Middle frontal gyrus (tissue), 1 donor: ENCODE data around the gene SEPTIN12.

Experiments
- DNase-seq: peaks from one replicate; pipeline ENCODE4 v3.0.0-alpha.2; 2015; ENCODE audit warnings: low spot score; ENCODE audit errors: extremely low spot score

SEPTIN12 gene, protein sequence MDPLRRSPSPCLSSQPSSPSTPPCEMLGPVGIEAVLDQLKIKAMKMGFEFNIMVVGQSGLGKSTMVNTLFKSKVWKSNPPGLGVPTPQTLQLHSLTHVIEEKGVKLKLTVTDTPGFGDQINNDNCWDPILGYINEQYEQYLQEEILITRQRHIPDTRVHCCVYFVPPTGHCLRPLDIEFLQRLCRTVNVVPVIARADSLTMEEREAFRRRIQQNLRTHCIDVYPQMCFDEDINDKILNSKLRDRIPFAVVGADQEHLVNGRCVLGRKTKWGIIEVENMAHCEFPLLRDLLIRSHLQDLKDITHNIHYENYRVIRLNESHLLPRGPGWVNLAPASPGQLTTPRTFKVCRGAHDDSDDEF

DNA sequence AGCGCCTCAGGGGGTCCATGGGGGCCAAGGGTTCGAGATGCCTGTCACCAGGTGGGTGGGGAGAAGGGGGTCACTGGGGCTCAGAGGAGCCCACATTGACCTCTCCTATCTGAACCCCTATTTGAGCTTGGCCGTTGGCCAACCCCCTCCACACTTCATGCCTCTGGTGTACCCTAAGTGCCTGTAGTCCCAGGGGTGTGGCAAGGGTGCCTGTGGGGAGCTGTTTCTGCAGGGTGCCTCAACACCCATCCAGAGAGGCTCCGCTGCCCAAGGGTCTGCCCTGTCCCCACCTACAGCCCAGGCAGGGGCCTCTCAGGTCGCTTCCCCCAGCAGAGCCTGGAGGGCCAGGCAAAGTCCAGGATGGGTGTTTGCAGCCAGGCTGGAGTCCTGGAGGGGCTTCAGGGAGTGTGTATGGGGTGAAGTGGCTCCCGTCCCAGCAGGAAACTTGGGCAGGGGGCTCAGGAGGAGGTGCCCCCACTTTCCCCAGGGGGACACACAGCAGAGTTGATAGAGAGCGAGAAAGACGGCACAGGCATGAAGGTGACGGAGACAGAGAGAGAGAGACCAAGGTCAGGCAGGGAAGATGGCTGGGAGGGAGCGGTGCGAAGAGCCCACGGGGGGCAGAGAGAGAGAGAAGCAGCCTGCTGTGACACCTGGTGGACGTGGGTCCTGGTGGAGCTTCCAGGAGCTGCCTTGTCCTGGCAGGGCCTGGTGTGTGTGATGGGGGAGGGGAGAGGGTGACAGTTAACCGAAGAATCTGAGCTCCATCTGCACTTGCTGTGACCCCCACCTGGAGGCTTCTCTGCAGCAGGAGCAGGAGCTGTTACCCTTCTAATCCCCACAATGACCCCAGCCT is at the start of gene SEPTIN12:
Gene SEPTIN12, minus strand, starts transcription at position 719 of the 856 bp plus-strand sequence. Its CDS starts 700 bp downstream, at position 19.
- DNase-seq: no peak

DNA sequence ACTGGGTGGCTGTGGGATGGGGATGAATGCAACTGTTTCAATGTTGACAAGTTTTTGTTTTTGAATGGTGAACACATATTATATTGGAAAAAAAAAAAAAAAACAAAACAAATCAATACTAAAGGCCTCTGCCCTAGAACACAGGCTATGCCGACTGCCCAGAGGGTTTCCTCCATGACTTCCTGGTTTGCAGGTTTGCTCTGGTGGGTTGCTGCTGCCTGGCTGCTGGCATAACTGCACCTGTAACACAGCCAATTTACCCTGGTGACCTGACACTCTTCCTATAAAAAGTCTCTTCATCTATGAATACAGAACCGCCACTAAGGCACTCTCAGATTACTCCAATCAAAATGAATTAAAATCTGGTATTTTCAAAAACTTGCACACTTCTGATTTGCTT is 48.6 kb upstream of the SEPTIN12 start:
- no peak for DNase-seq

DNA sequence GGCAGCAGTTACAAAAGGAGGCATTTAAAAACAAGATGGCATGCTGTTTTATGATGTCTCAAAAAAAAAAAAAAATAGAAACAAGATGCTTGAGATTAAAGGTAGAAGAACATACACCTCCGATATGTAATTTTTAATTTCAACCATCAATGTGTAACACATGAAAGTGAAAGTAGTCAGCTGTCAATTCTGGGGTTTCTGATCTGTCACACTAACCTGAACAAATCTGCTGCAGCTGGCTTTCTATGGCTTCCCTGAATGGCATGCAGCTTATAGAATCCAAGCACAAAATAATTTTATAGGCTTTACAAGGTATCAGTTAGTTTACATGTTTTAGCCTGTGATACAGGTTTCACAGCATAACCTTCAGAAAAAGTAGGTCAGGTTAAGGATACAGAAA is 45.4 kb upstream of the SEPTIN12 start:
- DNase-seq: no peak

DNA sequence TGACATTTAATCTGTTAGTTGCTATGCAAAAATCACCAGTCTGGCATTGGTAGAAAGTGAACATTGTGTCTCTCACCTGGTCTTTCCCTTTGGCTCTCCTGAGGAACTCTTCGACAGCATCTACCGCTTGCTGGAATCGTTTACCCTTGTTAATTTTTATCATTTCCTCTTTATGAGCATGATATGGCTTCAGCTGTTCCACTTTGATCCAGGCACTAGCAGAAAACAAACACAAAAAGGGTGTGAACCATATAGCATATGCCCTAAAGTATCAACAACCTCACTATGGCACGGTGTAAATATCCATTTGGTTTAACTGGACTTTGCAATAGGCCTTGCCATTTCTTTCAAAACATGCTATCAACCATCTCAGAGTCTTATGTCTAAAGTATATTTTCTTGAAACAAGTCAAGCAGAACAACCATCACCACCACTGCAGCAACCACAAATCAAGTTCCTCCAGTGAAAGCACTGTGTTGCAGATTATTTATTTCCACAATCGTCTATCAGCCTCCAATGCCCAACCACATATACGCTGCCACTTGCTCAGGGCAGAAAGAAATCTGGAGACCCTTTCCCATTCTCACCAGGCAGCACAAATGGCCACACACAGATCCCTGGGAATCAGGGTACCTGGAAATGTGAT is 44.7 kb upstream of the SEPTIN12 start:
- no peak for DNase-seq

DNA sequence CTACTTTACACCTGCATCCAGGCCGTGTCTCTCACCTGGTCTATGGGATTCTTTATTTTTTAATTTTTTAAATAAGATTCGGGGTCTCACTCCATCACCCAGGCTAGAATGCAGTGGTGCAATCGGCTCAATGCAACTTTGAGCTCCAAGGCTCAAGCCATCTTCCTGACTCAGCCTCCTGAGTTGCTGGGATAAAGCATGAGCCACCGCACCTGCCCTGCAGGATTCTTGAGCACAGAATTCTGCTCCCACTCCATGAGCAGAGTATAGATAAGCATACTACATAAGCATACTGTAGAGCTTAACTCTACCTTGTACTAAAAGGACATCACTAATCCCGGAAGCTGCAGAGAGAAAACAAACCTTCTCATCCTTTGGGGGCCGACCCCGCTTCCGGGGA is 43.5 kb upstream of the SEPTIN12 start:
- DNase-seq: no peak

DNA sequence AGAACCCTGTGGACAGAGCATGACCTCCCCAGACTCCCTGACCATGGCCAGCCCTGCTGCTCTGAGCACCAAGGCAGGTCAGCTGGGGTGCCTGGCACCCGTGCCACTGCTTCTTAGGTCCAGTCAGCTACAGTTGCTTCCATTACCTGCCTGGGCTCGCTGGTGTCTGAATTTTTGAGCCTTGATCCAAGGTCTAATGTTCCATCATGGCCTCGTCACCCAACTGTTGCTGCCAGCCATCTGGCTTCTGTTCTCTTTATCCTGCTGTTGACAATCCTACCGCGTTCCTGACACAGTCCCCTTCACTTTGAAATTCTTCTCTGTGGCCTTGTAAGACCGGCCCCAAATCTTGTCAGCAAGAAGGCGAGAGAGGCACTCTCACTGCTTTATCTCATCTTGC is 42.3 kb upstream of the SEPTIN12 start:
- DNase-seq: no peak

DNA sequence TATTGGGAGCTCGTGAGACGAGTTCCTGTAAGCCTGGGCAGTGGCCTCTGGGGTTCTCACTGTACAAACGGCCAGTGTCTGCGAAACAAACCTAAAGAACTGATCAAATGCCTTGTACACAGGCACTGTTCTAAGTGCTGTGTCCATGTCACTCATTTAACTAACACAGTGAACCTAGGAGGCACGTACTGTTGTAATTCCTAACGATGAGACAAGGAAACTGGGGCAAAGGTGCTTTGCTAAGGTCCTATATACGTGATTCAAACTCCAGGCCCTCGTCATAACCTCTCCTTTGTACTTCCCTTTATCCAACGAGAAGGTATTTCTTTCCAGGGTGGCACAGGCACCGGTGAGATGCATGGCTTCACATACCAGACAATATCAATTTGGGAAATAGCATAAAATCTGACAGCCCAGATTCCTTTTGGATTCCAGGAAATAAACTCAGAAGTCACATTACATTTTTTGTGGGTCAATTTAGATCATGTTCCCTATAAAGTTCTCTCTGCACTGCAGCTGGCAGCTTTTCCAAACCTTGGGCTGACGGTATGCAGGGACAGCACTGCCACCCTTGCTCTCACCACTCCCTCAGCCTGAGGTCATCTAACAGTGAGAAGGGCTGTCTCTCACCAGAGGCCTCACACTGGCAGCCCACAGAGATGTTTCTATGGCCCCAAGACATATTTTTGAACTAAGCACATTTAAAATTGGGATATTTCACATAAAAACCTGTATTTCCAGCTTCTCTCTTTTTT is 40.6 kb upstream of the SEPTIN12 start:
- DNase-seq: no peak

DNA sequence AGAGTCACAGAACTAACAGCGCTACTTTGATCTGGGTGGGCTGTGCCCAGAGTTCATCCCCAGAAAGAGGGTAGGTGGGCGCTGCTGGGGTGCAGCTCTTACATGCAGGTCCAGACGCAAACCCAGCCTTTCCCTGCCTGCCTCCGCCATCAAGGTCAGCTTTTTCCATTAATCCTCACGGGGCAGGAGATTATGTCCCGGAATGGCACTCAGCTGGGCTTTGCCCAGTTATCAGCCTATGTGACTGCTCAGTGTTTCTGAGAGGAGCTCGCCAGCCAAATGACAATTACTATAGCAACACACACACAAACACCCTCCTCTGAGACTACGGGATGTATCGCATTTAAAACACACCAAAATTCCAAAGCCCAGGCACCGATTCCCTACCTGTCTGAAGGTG is 38.8 kb upstream of the SEPTIN12 start:
- DNase-seq: no peak

DNA sequence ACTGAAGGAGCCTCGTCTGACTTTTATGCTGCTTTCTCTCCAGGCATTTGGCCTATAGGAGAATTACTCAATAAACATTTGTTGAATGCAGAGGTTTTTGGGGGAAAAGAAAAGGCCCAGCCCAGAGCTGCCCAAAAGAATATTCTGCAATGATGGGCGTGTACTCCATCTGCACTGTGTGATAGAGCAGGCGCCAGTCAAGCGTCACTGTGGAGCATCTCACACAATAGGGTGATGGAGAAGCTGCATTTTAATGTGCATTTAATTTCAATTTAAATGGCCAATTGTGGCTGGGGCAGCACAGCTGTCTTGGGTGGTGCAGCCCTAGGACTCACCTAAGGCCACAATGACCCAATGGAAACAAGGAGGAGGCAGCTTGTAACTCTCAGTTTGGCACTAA is 38.4 kb upstream of the SEPTIN12 start:
- DNase-seq: no peak

DNA sequence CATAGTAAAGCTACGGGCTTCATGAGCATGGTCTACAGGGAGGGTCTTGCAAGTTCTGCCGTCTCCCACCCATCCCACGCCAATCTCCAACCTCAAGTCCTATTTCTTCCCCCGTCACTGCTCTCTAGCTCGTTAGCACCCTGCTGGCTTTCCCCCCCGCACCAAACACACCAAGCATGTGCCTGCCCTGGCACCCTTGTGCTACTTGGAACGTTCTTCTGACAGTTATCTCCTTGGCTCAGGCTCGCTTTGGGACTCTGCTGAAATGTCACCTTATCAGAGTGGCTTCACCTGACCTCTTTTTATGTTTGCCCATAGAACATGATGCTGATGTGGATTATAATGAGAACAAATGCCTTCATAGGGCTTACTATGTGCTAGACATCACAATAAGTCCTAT is 37.1 kb upstream of the SEPTIN12 start:
- DNase-seq: no peak

DNA sequence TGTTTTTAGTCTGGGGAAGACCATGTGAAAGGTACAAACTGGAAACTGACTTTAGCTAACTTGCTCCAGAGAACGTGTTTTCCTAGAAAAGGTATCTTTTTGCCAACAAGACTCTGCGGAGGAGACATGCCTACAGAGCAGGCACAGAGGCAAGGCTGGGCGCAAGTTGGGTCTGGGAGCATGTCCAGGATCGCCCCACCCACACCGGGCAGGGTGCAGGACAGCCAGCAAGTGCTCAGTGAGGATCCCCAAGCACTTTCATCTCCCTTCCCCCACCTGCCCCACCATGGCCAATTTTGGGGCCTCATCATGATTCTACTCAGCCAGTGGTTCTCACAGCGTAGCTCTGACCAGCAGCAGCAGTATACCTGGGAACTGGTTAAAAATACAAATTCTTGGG is 32.5 kb upstream of the SEPTIN12 start:
- DNase-seq: no peak

DNA sequence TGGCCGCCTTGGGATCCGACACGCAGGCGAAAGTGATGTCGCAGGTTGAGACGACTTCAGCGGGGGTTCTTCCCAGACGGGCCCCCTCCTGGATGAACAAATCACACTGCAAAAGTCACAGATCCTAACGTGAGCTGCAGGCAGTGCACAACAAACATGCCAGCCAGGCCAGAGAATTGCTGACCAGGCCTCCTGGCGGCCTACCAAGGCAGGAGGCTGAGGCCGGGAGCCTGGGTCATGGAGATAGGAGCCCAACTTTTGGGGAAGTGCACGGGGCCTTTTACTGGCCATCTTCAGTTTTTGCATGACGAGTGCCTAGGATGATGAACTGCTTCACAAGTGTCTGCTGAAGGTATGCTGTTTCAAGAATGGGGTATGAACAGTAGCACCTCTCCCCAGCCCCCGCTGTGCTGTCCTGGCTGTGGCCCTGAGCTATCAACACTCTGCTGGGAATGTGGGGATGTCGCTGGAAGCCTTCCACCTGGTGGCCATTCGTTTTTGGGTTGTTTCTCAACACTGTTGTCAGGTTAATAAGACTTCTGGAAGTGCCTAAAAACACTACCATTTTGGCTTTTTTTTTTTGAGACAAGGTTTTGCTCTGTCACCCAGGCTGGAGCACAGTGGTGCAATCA is 26.5 kb upstream of the SEPTIN12 start:
- no peak for DNase-seq

DNA sequence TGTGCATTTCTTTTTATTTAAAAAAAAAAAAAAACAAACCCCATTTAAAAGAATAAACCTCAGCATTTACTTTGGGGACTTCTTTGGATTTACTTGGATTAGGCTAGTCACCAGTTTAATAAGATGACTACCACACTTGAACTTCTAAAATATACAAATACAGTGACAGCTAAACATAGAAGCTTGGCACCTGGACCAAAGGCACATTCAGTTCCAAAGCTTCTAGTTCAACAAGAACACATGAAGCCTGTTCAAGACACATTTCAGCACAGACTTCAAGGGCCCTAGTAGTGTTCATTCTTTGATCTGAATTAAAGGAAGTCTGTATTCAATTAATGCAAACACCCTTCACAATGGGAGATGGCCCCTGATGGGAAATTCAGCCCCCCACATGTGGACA is 25.9 kb upstream of the SEPTIN12 start:
- no peak for DNase-seq

DNA sequence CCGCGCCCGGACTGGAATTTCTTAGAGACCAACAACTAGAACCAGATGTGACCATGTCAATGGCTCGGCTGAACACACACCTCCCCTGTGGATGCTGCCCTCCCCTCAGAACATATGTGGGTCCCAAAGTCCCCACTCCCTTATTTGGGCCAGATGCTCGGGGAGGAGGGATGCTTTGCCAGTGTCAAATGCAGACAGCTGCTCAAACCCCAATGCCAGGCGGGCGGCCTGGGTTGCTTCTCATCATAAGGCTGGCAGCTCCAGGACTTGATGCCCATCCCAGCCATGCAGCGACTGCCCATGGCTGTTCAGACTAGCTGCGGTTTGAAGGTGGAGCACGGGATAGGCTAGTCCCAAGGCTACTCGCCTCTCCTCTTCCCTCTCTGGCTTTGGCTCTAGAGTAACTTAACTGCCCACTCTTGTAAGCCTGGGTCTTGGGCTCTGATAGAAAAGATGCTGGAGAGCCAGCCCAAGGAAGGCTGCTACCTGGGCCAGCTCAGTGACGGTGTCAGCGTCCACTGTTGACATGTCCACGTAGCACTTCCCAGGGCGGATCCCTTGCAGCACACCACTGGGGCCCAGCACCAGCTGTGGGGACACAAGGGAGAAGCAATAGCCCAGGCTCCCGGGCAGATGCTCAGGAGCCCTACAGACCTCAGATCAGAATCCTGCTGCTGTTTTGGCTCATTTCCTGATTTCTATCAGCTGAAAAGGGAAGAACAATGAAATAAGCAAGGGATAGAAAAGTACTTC is 25.3 kb upstream of the SEPTIN12 start:
- DNase-seq: no peak

DNA sequence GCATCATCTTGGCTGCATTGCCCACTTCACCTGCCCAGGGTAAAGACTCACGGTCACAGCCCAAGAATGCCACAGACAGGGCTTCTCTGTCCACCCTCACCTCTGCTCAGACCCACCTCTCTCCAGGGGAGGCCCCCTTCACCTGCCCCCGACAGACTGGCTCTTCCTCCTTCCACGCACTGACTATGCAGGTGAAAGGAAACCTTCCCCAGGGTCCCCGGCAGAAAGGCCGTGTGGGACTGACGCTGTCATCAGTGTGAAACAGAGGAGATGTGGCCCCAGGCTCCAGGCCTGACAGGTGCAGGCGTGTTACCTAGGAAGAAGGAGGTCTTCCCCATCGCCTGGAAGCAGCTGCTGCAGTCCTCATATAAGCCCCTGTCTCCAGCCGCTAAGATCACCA is 23.6 kb upstream of the SEPTIN12 start:
- no peak for DNase-seq

DNA sequence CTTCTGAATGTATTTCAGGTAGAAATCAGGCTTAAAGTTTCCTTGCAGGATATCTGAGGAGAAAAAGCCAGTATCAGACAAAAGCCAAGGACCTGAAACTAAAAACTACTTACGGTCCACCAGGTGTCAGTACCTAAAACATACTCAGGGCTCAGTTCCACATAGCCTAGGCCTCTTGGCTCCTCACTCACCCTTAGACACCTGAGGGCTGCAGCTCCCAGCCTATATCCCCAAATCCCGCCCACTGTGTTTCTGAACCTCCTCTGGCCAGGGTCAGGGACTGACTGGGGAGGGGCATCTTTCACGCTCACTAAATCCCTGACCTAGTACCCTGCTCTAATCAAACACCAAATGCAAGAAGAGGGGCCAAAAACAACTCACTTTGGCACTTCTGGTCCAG is 23.1 kb upstream of the SEPTIN12 start:
- DNase-seq: no peak

DNA sequence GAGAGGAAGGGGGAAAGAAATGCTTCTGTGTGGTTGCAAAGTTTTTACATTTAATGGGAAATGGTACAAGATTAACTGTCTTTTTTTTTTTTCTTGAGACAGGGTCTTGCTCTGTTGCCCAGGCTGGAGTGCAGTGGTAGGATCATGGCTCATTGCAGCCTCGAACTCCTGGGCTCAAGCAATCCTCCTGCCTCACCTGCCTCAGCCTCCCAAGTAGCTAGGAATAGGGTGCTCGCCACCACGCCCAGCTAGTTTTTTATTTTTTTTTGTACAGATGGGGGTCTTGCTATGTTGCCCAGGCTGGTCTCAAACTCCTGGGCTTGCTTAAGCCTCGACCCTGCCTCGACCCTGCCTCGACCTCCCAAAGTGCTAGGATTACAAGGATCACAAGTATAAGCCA is 18.1 kb upstream of the SEPTIN12 start:
- no peak for DNase-seq

DNA sequence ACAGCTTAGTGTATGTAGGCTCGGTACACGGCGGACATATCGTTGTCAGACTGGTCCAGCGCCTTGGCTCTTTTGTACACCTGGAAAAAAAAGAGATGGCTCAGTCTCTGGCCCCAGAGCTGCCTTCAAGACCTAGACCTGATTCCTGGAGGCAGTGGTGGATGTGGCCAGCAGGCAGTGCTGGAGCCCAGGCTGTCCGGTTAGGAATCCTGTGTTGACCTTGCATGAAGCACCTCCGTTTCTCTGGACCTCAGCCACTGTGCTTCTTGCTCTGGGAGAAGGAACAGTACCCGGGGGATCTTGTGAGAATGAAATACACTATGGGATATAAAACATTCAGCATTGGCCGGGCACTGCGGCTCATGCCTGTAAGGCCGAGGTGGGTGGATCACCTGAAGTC is 17.1 kb upstream of the SEPTIN12 start:
- DNase-seq: no peak

DNA sequence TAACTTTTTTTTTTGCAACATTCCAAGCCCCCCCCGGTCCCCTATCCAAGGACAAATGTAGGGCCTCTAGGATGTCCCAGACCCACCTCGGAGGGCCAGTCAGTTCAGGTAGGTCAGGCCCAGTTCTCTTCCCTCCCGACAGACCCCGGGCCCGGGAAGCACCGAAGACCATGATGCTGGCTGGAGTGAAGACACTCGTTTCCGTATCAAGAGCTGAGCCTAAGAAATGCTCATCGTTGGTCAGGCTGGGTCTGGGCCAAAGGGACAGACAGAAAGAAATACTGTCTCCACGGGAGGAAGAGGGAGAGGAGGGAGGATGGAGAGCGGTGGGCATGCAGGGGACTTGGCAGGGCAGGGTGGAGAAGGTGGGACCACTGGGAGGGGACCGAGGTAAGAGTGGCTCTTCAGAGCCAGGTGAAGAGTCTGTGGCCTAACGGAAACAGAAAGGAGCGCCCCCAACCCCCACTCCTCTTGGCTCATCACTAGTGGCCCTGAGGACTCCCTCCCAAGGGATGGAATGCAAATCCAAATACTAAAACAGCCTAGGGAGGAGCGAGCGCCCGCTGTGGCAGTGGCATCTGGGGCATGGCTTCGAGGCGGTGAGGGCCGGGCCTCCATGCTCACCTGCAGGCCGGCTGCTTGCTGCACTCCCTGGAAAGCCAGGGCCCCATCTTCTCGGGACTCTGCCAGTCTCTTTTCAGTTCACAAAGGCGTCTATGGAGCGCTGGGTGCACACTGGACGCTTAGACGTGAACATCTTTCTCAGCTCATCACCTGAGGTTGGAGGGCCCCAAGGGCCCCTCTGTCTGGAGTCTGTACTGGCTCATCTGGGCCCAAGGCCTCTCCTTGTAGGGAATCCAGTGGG is 16.0 kb upstream of the SEPTIN12 start:
- DNase-seq: no peak
